ENCODE data around the gene REST. TPM values are rescaled to one million over a fixed set of nuclear protein-coding genes. Genes with fewer than 3 reads are reported as not detected.
"Not testable (repeated sequence)": the region's sequence is repeated elsewhere in the genome, so short reads cannot be mapped to it uniquely, and the experiment has no call there.

The REST gene
- total RNA-seq, 1 donor from 2014 or later: 86.8 TPM

DNA sequence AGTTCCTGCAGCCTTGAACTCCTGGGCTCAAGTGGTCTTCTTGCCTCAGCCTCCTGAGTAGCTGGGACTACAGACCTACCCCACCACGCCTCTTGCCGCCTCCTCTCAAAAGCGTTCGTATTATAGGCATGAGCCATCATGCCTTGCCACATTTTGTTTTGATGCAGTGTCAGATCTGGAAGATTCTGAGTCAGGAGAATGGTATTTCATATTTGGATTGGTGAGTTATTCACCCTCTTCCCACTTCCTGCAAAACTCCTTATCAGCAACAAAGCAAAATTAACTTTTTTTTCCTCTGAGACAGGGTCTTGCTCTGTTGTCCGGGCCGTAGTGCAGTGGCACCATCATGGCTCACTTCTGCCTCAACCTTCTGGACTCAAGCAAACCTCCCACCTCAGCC, 29.6 kb downstream of the REST start:
- peaks cover 26% of the 10 kb centered on the region for H3K36me3 Mint-ChIP-seq
- no peak overlapping the region for H3K4me3 Mint-ChIP-seq
- H3K27me3 Mint-ChIP-seq (ENCODE audit: low read depth): no peaks in the 10 kb centered on the region
- no peak for DNase-seq (ENCODE audit: low spot score in 2 of 2, unreplicated experiment in 2 of 2)
- TF ChIP-seq, protein P1, sequence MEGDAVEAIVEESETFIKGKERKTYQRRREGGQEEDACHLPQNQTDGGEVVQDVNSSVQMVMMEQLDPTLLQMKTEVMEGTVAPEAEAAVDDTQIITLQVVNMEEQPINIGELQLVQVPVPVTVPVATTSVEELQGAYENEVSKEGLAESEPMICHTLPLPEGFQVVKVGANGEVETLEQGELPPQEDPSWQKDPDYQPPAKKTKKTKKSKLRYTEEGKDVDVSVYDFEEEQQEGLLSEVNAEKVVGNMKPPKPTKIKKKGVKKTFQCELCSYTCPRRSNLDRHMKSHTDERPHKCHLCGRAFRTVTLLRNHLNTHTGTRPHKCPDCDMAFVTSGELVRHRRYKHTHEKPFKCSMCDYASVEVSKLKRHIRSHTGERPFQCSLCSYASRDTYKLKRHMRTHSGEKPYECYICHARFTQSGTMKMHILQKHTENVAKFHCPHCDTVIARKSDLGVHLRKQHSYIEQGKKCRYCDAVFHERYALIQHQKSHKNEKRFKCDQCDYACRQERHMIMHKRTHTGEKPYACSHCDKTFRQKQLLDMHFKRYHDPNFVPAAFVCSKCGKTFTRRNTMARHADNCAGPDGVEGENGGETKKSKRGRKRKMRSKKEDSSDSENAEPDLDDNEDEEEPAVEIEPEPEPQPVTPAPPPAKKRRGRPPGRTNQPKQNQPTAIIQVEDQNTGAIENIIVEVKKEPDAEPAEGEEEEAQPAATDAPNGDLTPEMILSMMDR (IDR thresholded peaks at IDR 0.05; ENCODE audit: unreplicated experiment): no peak
- no peaks in the 10 kb centered on the region for H3K9me3 Mint-ChIP-seq
- peaks cover 7% of the 10 kb centered on the region for H3K4me1 Mint-ChIP-seq
- H3K27ac Mint-ChIP-seq: no peak overlapping the region

DNA sequence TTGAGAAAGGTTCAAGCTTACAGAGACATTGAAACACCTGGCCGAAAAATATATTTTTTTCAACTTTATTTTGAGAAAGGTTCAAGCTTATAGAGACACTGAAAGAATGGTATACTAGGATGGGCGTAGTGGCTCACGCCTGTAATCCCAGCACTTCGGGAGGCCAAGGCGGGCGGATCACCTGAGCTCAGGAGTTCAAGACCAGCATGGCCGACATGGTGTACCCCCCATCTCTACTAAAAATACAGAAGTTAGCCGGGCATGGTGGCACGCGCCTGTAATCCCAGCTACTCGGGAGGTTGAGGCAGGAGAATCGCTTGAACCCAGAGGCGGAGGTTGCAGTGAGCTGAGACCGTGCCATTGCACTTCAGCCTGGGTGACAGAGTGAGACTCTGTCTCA, 32.1 kb downstream of the REST start:
- not testable (repeated sequence) for H3K4me3 Mint-ChIP-seq; H3K27ac Mint-ChIP-seq; H3K27me3 Mint-ChIP-seq (ENCODE audit: low read depth); H3K4me1 Mint-ChIP-seq; H3K9me3 Mint-ChIP-seq; DNase-seq (ENCODE audit: low spot score in 2 of 2, unreplicated experiment in 2 of 2)
- peaks cover 26% of the 10 kb centered on the region for H3K36me3 Mint-ChIP-seq

DNA sequence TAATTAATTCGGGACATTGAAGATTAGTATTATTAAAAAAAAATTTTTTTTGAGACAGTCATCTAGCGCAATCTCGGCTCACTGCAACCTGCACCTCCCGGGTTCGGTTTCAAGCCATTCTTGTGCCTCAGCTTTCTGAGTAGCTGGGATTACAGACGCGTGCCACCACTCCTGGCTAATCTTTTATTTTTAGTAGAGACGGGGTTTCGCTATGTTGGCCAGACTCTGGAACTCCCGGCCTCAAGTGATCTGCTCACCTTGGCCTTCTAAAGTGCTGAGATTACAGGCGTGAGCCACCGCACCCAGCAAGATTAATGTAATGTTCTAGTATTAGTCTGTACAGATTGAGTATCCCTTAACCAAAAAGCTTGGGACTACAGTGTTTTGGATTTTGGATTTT, 32.7 kb downstream of the REST start:
- Mint-ChIP-seq H3K9me3 (no peaks in the 10 kb centered on the region), H3K27ac (no peak overlapping the region), H3K4me3 (no peak overlapping the region), H3K4me1 (no peaks in the 10 kb centered on the region), H3K36me3 (peaks cover 26% of the 10 kb centered on the region), H3K27me3 (ENCODE audit: low read depth) (no peaks in the 10 kb centered on the region)
- TF ChIP-seq, protein P1 (IDR thresholded peaks at IDR 0.05; ENCODE audit: unreplicated experiment): no peak
- no peak for DNase-seq (ENCODE audit: low spot score in 2 of 2, unreplicated experiment in 2 of 2)

DNA sequence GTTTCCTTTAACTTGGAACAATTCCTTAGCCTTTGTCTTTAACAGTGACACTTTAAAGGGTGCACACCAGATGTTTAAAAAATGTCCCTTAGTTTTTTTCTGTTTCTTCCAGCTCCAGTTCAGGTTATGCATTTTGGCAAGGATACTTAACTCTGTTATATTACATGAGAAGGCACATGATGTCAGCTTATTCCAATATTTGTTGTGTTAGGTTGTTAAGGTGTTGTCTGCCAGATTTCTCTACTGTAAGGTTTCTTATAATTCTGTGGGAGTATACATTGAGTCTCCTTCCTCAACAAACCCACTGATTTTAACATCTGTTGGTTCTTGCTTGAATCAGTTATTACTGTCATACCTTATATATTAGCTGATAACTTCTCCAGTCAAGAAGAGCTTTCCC, 33.3 kb downstream of the REST start:
- TF ChIP-seq, protein P1 (IDR thresholded peaks at IDR 0.05; ENCODE audit: unreplicated experiment): no peak
- H3K9me3 Mint-ChIP-seq: no peaks in the 10 kb centered on the region
- no peaks in the 10 kb centered on the region for H3K27me3 Mint-ChIP-seq (ENCODE audit: low read depth)
- no peak overlapping the region for H3K27ac Mint-ChIP-seq
- no peaks in the 10 kb centered on the region for H3K4me1 Mint-ChIP-seq
- H3K36me3 Mint-ChIP-seq: peaks cover 26% of the 10 kb centered on the region
- no peak overlapping the region for H3K4me3 Mint-ChIP-seq
- DNase-seq (ENCODE audit: low spot score in 2 of 2, unreplicated experiment in 2 of 2): no peak

DNA sequence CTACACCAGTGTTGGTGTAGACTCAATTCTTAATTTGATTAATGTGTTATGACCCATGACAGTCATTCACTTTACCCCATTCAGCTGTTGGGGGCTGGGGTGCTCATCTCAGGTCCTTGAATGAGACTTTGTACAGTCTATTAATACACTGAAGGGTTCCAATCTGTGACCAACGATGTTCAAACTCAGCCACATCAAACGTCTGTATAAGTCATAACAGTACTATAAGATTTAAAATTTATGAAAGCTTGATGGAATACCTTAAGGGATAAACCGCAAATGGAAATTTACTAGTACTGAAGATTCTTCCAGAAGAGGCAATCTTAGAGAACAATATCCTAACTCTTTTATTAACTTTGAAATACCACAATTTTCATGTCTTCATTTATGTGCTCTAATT, 33.7 kb downstream of the REST start:
- no peaks in the 10 kb centered on the region for H3K9me3 Mint-ChIP-seq
- no peaks in the 10 kb centered on the region for H3K27me3 Mint-ChIP-seq (ENCODE audit: low read depth)
- H3K4me3 Mint-ChIP-seq: no peak overlapping the region
- H3K36me3 Mint-ChIP-seq: peaks cover 23% of the 10 kb centered on the region
- H3K27ac Mint-ChIP-seq: no peak overlapping the region
- no peak for DNase-seq (ENCODE audit: low spot score in 2 of 2, unreplicated experiment in 2 of 2)
- H3K4me1 Mint-ChIP-seq: no peaks in the 10 kb centered on the region
- TF ChIP-seq, protein P1 (IDR thresholded peaks at IDR 0.05; ENCODE audit: unreplicated experiment): no peak

DNA sequence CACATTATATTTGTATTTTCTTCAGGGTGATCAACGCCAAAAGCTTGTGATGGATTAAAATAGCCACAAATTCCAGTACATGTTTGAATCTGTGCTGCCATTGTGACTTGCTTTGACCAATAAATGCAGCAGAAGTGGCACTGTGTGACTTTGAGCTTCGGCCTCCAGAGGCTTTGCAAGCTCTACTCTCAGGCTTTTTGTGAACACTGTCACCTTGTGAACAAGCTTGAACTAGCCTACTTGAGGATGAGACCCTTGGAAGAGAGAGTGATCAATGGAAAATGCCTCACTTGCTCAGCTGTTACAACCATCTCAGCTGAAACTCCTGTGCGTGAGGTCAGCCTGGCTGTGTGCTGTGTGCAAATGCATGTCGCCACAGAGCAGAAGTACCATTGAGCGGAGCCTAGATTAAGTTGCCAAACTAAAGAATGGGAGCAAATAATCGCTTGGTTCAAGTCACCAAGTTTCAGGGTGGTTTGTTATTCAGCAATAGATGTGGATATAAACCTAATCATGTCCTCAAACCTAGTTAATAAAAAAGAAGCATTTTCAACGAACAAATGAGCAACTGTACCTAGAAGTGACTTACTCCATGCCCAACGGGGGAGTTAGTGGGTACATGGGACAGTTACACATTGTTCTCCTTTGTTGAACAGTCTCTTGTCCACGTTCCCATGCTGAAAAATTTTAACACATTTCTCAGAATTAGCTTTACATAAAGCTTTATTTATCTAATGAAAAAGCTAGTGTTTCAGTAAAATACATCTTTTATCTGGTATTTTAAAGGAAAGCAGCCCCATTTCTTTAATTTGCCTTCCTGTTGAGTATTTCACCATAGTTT, 46.2 kb downstream of the REST start:
- Mint-ChIP-seq H3K9me3 (no peaks in the 10 kb centered on the region), H3K27me3 (ENCODE audit: low read depth) (no peaks in the 10 kb centered on the region), H3K4me3 (no peak overlapping the region), H3K36me3 (no peaks in the 10 kb centered on the region), H3K4me1 (no peaks in the 10 kb centered on the region), H3K27ac (no peak overlapping the region)
- TF ChIP-seq, protein P1 (IDR thresholded peaks at IDR 0.05; ENCODE audit: unreplicated experiment): no peak
- no peak for DNase-seq (ENCODE audit: low spot score in 2 of 2, unreplicated experiment in 2 of 2)

All from mesothelial cell of epicardium (in vitro differentiated cells).